GM12891 (cell line): ENCODE data around the gene CD44.

Experiments
- PAX5 ChIP-seq: IDR thresholded peaks from 2 replicates; pipeline ENCODE4 v1.6.1; 2011; ENCODE audit warnings: low read length, moderate library complexity, mild to moderate bottlenecking; ENCODE audit not compliant: insufficient read depth, severe bottlenecking
- POLR2A ChIP-seq: IDR thresholded peaks from 2 replicates; pipeline ENCODE4 v1.6.1; 2011; ENCODE audit warnings: low read depth, low read length, control low read depth
- POLR2AphosphoS5 ChIP-seq: IDR thresholded peaks from 2 replicates; pipeline ENCODE4 v1.6.1; 2011; ENCODE audit warnings: low read depth, low read length, control low read depth
- POU2F2 ChIP-seq: IDR thresholded peaks from 2 replicates; pipeline ENCODE4 v1.6.1; 2011; ENCODE audit warnings: low read depth, mild to moderate bottlenecking, control low read depth, low read length, moderate library complexity
- SPI1 ChIP-seq: IDR thresholded peaks from 2 replicates; pipeline ENCODE4 v1.6.1; 2011; ENCODE audit warnings: low read depth, low read length, control low read depth
- TAF1 ChIP-seq: IDR thresholded peaks from 2 replicates; pipeline ENCODE4 v1.6.1; 2011; ENCODE audit warnings: low read depth, low read length, control low read depth

- TF ChIP-seq POLR2A: no peak
- no peak for TF ChIP-seq POLR2AphosphoS5
- no peak for TF ChIP-seq POU2F2
- no peak for TF ChIP-seq TAF1
- TF ChIP-seq SPI1: no peak
- TF ChIP-seq PAX5: no peak
These were observed 29.9 kb upstream of the CD44 start for GRCh38 chr11:35109041-35109440.
